ENCODE data around the gene ENAH.

The ENAH gene

GRCh38 chr1:225488676-225489075 lies 164.2 kb downstream of the ENAH start:
- H3K9ac ChIP-seq (ENCODE audit: low read depth, low read length) = no peak overlapping the region
- H3K9me3 ChIP-seq (ENCODE audit: control insufficient read depth, insufficient read depth, low read length) = no peaks in the 10 kb centered on the region
- no peaks in the 10 kb centered on the region for H3K27me3 ChIP-seq (ENCODE audit: control insufficient read depth, insufficient read depth, low read length)
- no peak overlapping the region for H3K4me3 ChIP-seq (ENCODE audit: low read depth, low read length)
- no peaks in the 10 kb centered on the region for H3K4me1 ChIP-seq (ENCODE audit: control insufficient read depth, insufficient read depth, low read length)
- no peak overlapping the region for H3K27ac ChIP-seq (ENCODE audit: low read depth, low read length)
- no peaks in the 10 kb centered on the region for H3K36me3 ChIP-seq (ENCODE audit: control insufficient read depth, insufficient read depth, low read length)

GRCh38 chr1:225486856-225487255 lies 166.1 kb downstream of the ENAH start:
- H3K27ac ChIP-seq (ENCODE audit: low read depth, low read length) = no peak overlapping the region
- no peak overlapping the region for H3K9ac ChIP-seq (ENCODE audit: low read depth, low read length)
- no peaks in the 10 kb centered on the region for H3K36me3 ChIP-seq (ENCODE audit: control insufficient read depth, insufficient read depth, low read length)
- peaks cover 4% of the 10 kb centered on the region; the same call in 1 of the 2 replicates for H3K4me1 ChIP-seq (ENCODE audit: control insufficient read depth, insufficient read depth, low read length)
- H3K4me3 ChIP-seq (ENCODE audit: low read depth, low read length) = no peak overlapping the region
- H3K9me3 ChIP-seq (ENCODE audit: control insufficient read depth, insufficient read depth, low read length) = no peaks in the 10 kb centered on the region
- no peaks in the 10 kb centered on the region for H3K27me3 ChIP-seq (ENCODE audit: control insufficient read depth, insufficient read depth, low read length)

- H3K9me3 ChIP-seq (ENCODE audit: control insufficient read depth, insufficient read depth, low read length) = no peaks in the 10 kb centered on the region
- H3K27ac ChIP-seq (ENCODE audit: low read depth, low read length) = no peak overlapping the region
- no peak overlapping the region for H3K9ac ChIP-seq (ENCODE audit: low read depth, low read length)
- peaks cover 4% of the 10 kb centered on the region; the same call in 1 of the 2 replicates for H3K4me1 ChIP-seq (ENCODE audit: control insufficient read depth, insufficient read depth, low read length)
- H3K4me3 ChIP-seq (ENCODE audit: low read depth, low read length) = no peak overlapping the region
- no peaks in the 10 kb centered on the region for H3K36me3 ChIP-seq (ENCODE audit: control insufficient read depth, insufficient read depth, low read length)
- H3K27me3 ChIP-seq (ENCODE audit: control insufficient read depth, insufficient read depth, low read length) = no peaks in the 10 kb centered on the region
Observed at GRCh38 chr1:225485991-225486530, 166.9 kb downstream of the ENAH start.

- Histone ChIP-seq H3K9ac (ENCODE audit: low read depth, low read length) (no peak overlapping the region), H3K4me1 (ENCODE audit: control insufficient read depth, insufficient read depth, low read length) (peaks cover 4% of the 10 kb centered on the region; the same call in 1 of the 2 replicates), H3K27ac (ENCODE audit: low read depth, low read length) (no peak overlapping the region), H3K4me3 (ENCODE audit: low read depth, low read length) (no peak overlapping the region), H3K9me3 (ENCODE audit: control insufficient read depth, insufficient read depth, low read length) (no peaks in the 10 kb centered on the region), H3K36me3 (ENCODE audit: control insufficient read depth, insufficient read depth, low read length) (no peaks in the 10 kb centered on the region), H3K27me3 (ENCODE audit: control insufficient read depth, insufficient read depth, low read length) (no peaks in the 10 kb centered on the region)
Observed at GRCh38 chr1:225485226-225485625, 167.7 kb downstream of the ENAH start.

GRCh38 chr1:225484657-225485214 lies 168.2 kb downstream of the ENAH start:
- no peaks in the 10 kb centered on the region for H3K36me3 ChIP-seq (ENCODE audit: control insufficient read depth, insufficient read depth, low read length)
- no peak overlapping the region for H3K9ac ChIP-seq (ENCODE audit: low read depth, low read length)
- no peak overlapping the region for H3K27ac ChIP-seq (ENCODE audit: low read depth, low read length)
- no peak overlapping the region for H3K4me3 ChIP-seq (ENCODE audit: low read depth, low read length)
- H3K27me3 ChIP-seq (ENCODE audit: control insufficient read depth, insufficient read depth, low read length) = no peaks in the 10 kb centered on the region
- peaks cover 4% of the 10 kb centered on the region; the same call in 1 of the 2 replicates for H3K4me1 ChIP-seq (ENCODE audit: control insufficient read depth, insufficient read depth, low read length)
- no peaks in the 10 kb centered on the region for H3K9me3 ChIP-seq (ENCODE audit: control insufficient read depth, insufficient read depth, low read length)

GRCh38 chr1:225483818-225484656 lies 168.9 kb downstream of the ENAH start:
- no peaks in the 10 kb centered on the region for H3K27me3 ChIP-seq (ENCODE audit: control insufficient read depth, insufficient read depth, low read length)
- no peak overlapping the region for H3K9ac ChIP-seq (ENCODE audit: low read depth, low read length)
- no peaks in the 10 kb centered on the region for H3K9me3 ChIP-seq (ENCODE audit: control insufficient read depth, insufficient read depth, low read length)
- no peaks in the 10 kb centered on the region for H3K36me3 ChIP-seq (ENCODE audit: control insufficient read depth, insufficient read depth, low read length)
- no peak overlapping the region for H3K4me3 ChIP-seq (ENCODE audit: low read depth, low read length)
- H3K27ac ChIP-seq (ENCODE audit: low read depth, low read length) = no peak overlapping the region
- peaks cover 4% of the 10 kb centered on the region; the same call in 1 of the 2 replicates for H3K4me1 ChIP-seq (ENCODE audit: control insufficient read depth, insufficient read depth, low read length)

GRCh38 chr1:225482421-225482950 lies 170.4 kb downstream of the ENAH start:
- Histone ChIP-seq H3K36me3 (ENCODE audit: control insufficient read depth, insufficient read depth, low read length) (no peaks in the 10 kb centered on the region), H3K9ac (ENCODE audit: low read depth, low read length) (no peak overlapping the region), H3K27me3 (ENCODE audit: control insufficient read depth, insufficient read depth, low read length) (no peaks in the 10 kb centered on the region), H3K9me3 (ENCODE audit: control insufficient read depth, insufficient read depth, low read length) (no peaks in the 10 kb centered on the region), H3K4me3 (ENCODE audit: low read depth, low read length) (no peak overlapping the region), H3K4me1 (ENCODE audit: control insufficient read depth, insufficient read depth, low read length) (peaks cover 4% of the 10 kb centered on the region; the same call in 1 of the 2 replicates), H3K27ac (ENCODE audit: low read depth, low read length) (no peak overlapping the region)

GRCh38 chr1:225481738-225482137 lies 171.2 kb downstream of the ENAH start:
- H3K4me3 ChIP-seq (ENCODE audit: low read depth, low read length) = no peak overlapping the region

GRCh38 chr1:225480825-225481434 lies 172.0 kb downstream of the ENAH start:
- Histone ChIP-seq H3K4me3 (ENCODE audit: low read depth, low read length) (no peak overlapping the region), H3K9ac (ENCODE audit: low read depth, low read length) (no peak overlapping the region), H3K9me3 (ENCODE audit: control insufficient read depth, insufficient read depth, low read length) (no peaks in the 10 kb centered on the region), H3K27ac (ENCODE audit: low read depth, low read length) (no peak overlapping the region), H3K27me3 (ENCODE audit: control insufficient read depth, insufficient read depth, low read length) (no peaks in the 10 kb centered on the region), H3K4me1 (ENCODE audit: control insufficient read depth, insufficient read depth, low read length) (peaks cover 4% of the 10 kb centered on the region; the same call in 1 of the 2 replicates), H3K36me3 (ENCODE audit: control insufficient read depth, insufficient read depth, low read length) (no peaks in the 10 kb centered on the region)

More at GRCh38 chr1:225481738-225482137, 171.2 kb downstream of the ENAH start:
- Histone ChIP-seq H3K9ac (ENCODE audit: low read depth, low read length) (no peak overlapping the region), H3K4me1 (ENCODE audit: control insufficient read depth, insufficient read depth, low read length) (peaks cover 4% of the 10 kb centered on the region; the same call in 1 of the 2 replicates), H3K27ac (ENCODE audit: low read depth, low read length) (no peak overlapping the region), H3K27me3 (ENCODE audit: control insufficient read depth, insufficient read depth, low read length) (no peaks in the 10 kb centered on the region), H3K9me3 (ENCODE audit: control insufficient read depth, insufficient read depth, low read length) (no peaks in the 10 kb centered on the region), H3K36me3 (ENCODE audit: control insufficient read depth, insufficient read depth, low read length) (no peaks in the 10 kb centered on the region)

GRCh38 chr1:225479996-225480720 lies 172.8 kb downstream of the ENAH start:
- Histone ChIP-seq H3K36me3 (ENCODE audit: control insufficient read depth, insufficient read depth, low read length) (no peaks in the 10 kb centered on the region), H3K9ac (ENCODE audit: low read depth, low read length) (no peak overlapping the region), H3K27ac (ENCODE audit: low read depth, low read length) (no peak overlapping the region), H3K4me1 (ENCODE audit: control insufficient read depth, insufficient read depth, low read length) (peaks cover 6% of the 10 kb centered on the region), H3K9me3 (ENCODE audit: control insufficient read depth, insufficient read depth, low read length) (no peaks in the 10 kb centered on the region), H3K4me3 (ENCODE audit: low read depth, low read length) (no peak overlapping the region), H3K27me3 (ENCODE audit: control insufficient read depth, insufficient read depth, low read length) (no peaks in the 10 kb centered on the region)
